Measurements from ENCODE around the gene TICRR.

- TF ChIP-seq CTCF (IDR thresholded peaks at IDR 0.05) (no peak), ZFX (IDR thresholded peaks at IDR 0.05; ENCODE audit: borderline replicate concordance) (no peak)
These were observed 8.5 kb upstream of the TICRR start for GRCh38 chr15:89566621-89567294.

Data from 22Rv1 (cell line).